ENCODE data around the gene ETV5.
"Not testable (repeated sequence)": the region's sequence is repeated elsewhere in the genome, so short reads cannot be mapped to it uniquely, and the experiment has no call there.

ETV5 gene

GRCh38 chr3:186048119-186048518, 60.8 kb downstream of the ETV5 start:
- peaks cover 18% of the 10 kb centered on the region for H3K36me3 ChIP-seq (ENCODE audit: insufficient read depth, low read length)

GRCh38 chr3:186046838-186047237, 62.1 kb downstream of the ETV5 start:
- H3K4me3 ChIP-seq (ENCODE audit: low read depth, low read length), result no peak overlapping the region
- H3K4me1 ChIP-seq (ENCODE audit: control insufficient read depth, insufficient read depth, low read length, unreplicated experiment), result no peaks in the 10 kb centered on the region
- H3K36me3 ChIP-seq (ENCODE audit: insufficient read depth, low read length), result peaks cover 18% of the 10 kb centered on the region
- H3K27me3 ChIP-seq (ENCODE audit: insufficient read depth, low read length), result no peaks in the 10 kb centered on the region
- H2AFZ ChIP-seq (ENCODE audit: low read length, unreplicated experiment), result no peak overlapping the region
- no peaks in the 10 kb centered on the region for H3K79me2 ChIP-seq (ENCODE audit: control insufficient read depth, insufficient read depth, low read length, unreplicated experiment)
- no peak overlapping the region for H3K27ac ChIP-seq (ENCODE audit: low read depth, low read length)

More at GRCh38 chr3:186048119-186048518, 60.8 kb downstream of the ETV5 start:
- H3K4me1 ChIP-seq (ENCODE audit: control insufficient read depth, insufficient read depth, low read length, unreplicated experiment), result no peaks in the 10 kb centered on the region
- no peak overlapping the region for H2AFZ ChIP-seq (ENCODE audit: low read length, unreplicated experiment)
- no peaks in the 10 kb centered on the region for H3K27me3 ChIP-seq (ENCODE audit: insufficient read depth, low read length)
- no peak overlapping the region for H3K27ac ChIP-seq (ENCODE audit: low read depth, low read length)
- no peaks in the 10 kb centered on the region for H3K79me2 ChIP-seq (ENCODE audit: control insufficient read depth, insufficient read depth, low read length, unreplicated experiment)
- no peak overlapping the region for H3K4me3 ChIP-seq (ENCODE audit: low read depth, low read length)

- H3K4me3 ChIP-seq (ENCODE audit: low read depth, low read length), result no peak overlapping the region
- H2AFZ ChIP-seq (ENCODE audit: low read length, unreplicated experiment), result no peak overlapping the region
- H3K79me2 ChIP-seq (ENCODE audit: control insufficient read depth, insufficient read depth, low read length, unreplicated experiment), result no peaks in the 10 kb centered on the region
- no peak overlapping the region for H3K27ac ChIP-seq (ENCODE audit: low read depth, low read length)
- no peaks in the 10 kb centered on the region for H3K27me3 ChIP-seq (ENCODE audit: insufficient read depth, low read length)
- peaks cover 5% of the 10 kb centered on the region; the same call in 1 of the 2 replicates for H3K36me3 ChIP-seq (ENCODE audit: insufficient read depth, low read length)
- no peaks in the 10 kb centered on the region for H3K4me1 ChIP-seq (ENCODE audit: control insufficient read depth, insufficient read depth, low read length, unreplicated experiment)
Measured at GRCh38 chr3:186044968-186045367, 63.9 kb downstream of the ETV5 start.

- H3K4me3 ChIP-seq (ENCODE audit: low read depth, low read length), result no peak overlapping the region
- no peaks in the 10 kb centered on the region for H3K4me1 ChIP-seq (ENCODE audit: control insufficient read depth, insufficient read depth, low read length, unreplicated experiment)
- peaks cover 5% of the 10 kb centered on the region; the same call in 1 of the 2 replicates for H3K36me3 ChIP-seq (ENCODE audit: insufficient read depth, low read length)
- H2AFZ ChIP-seq (ENCODE audit: low read length, unreplicated experiment), result no peak overlapping the region
- H3K27me3 ChIP-seq (ENCODE audit: insufficient read depth, low read length), result no peaks in the 10 kb centered on the region
- H3K27ac ChIP-seq (ENCODE audit: low read depth, low read length), result no peak overlapping the region
- no peaks in the 10 kb centered on the region for H3K79me2 ChIP-seq (ENCODE audit: control insufficient read depth, insufficient read depth, low read length, unreplicated experiment)
Measured at GRCh38 chr3:186044427-186044826, 64.5 kb downstream of the ETV5 start.

DNA sequence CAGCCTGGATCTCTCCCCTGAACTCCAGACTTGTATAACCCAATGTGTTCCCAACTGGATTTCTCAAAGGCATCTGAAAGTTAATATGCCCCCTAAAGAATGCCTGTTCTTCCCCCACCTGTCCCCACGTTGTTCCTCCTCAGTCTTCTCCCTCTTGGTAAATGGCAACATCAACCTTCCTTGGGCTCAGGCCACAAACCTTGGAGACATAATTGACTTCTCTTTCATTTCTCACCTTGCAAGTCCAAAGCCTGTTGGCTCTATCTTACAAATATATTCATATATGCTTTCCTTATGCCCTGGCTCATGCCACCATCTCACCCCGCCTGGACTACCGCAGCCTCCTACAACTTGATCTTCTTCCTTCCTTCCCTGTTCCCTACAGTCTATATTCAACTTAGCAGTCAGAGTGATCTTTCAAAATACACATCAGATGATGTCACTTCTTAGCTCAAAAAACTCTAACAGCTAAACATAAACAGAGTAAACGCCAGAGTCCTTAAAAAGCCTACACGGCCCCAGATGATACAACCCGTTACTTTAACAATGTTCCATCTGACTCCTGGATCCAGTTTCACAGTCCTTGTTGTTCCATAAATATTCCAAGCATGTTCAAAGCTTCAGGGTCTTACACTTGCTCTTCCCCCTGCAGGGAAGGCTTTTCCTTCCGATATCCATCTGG, 66.2 kb downstream of the ETV5 start:
- H3K27me3 ChIP-seq (ENCODE audit: insufficient read depth, low read length), result no peaks in the 10 kb centered on the region
- no peak overlapping the region for H3K27ac ChIP-seq (ENCODE audit: low read depth, low read length)
- H3K36me3 ChIP-seq (ENCODE audit: insufficient read depth, low read length), result no peaks in the 10 kb centered on the region
- no peak overlapping the region for H3K4me3 ChIP-seq (ENCODE audit: low read depth, low read length)
- no peaks in the 10 kb centered on the region for H3K79me2 ChIP-seq (ENCODE audit: control insufficient read depth, insufficient read depth, low read length, unreplicated experiment)
- no peaks in the 10 kb centered on the region for H3K4me1 ChIP-seq (ENCODE audit: control insufficient read depth, insufficient read depth, low read length, unreplicated experiment)
- H2AFZ ChIP-seq (ENCODE audit: low read length, unreplicated experiment), result no peak overlapping the region

DNA sequence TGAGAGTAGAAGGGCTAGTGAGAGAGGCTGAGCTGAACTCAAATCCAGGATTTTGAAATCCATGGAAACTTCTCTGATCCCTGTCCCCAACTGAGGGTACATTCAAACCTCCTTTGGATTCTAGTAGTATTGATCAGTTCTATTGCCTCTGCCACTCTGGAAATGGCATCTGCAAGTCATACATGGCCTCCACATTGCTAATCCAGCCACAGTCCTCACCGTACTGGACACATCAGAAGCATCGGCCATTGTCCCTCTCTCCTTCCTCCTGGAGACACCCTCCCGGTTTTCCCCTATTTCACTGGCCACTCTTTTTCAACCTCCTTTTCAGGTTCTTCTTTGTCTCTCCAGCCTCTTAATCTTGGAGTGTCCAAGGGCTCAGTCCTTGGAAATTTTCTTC, 66.9 kb downstream of the ETV5 start:
- Histone ChIP-seq H3K4me1 (ENCODE audit: control insufficient read depth, insufficient read depth, low read length, unreplicated experiment) (no peaks in the 10 kb centered on the region), H2AFZ (ENCODE audit: low read length, unreplicated experiment) (no peak overlapping the region)

DNA sequence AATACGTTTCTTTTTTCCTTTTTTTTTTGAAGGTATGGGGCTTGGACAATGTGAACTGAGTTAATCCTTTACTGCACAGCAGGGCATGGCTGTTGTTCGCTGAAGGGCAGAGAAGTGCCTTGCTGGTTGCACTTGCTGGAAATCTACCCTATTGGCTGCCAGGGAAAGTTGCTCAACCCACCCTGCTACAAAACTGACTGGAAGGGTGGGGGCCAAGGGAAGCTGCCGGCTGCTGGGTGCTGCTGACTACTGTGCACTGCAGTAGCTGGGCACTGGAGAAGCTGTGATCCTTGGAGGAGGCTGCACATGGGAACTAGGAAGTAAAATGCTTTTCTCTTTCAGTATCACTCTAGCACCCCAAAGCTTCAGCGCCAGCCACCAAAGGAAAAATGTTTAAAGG, 70.5 kb downstream of the ETV5 start:
- Histone ChIP-seq H3K79me2 (ENCODE audit: control insufficient read depth, insufficient read depth, low read length, unreplicated experiment) (no peaks in the 10 kb centered on the region), H3K4me1 (ENCODE audit: control insufficient read depth, insufficient read depth, low read length, unreplicated experiment) (no peaks in the 10 kb centered on the region), H3K36me3 (ENCODE audit: insufficient read depth, low read length) (no peaks in the 10 kb centered on the region), H3K27ac (ENCODE audit: low read depth, low read length) (no peak overlapping the region), H2AFZ (ENCODE audit: low read length, unreplicated experiment) (no peak overlapping the region), H3K27me3 (ENCODE audit: insufficient read depth, low read length) (no peaks in the 10 kb centered on the region), H3K4me3 (ENCODE audit: low read depth, low read length) (no peak overlapping the region)

More for the DNA sequence above, 66.9 kb downstream of the ETV5 start:
- H3K4me3 ChIP-seq (ENCODE audit: low read depth, low read length), result no peak overlapping the region
- no peaks in the 10 kb centered on the region for H3K79me2 ChIP-seq (ENCODE audit: control insufficient read depth, insufficient read depth, low read length, unreplicated experiment)
- no peak overlapping the region for H3K27ac ChIP-seq (ENCODE audit: low read depth, low read length)
- no peaks in the 10 kb centered on the region for H3K27me3 ChIP-seq (ENCODE audit: insufficient read depth, low read length)
- no peaks in the 10 kb centered on the region for H3K36me3 ChIP-seq (ENCODE audit: insufficient read depth, low read length)

DNA sequence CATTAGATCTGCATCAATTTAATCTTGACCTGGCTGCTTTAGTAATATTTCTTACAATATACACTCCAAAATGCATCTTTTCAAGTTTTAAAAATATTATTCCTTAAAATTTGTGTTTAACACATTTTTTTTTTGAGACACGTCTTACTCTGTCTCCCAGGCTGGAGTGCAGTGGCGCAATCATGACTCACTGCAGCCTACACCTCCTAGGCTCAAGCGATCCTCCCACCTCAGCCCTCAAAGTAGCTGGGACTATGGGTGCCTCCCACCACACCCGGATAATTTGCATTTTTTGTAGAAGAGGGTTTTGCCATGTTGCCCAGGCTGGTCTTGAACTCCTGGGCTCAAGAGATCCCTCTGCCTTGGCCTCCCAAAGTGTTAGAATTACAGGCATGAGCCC, 73.6 kb downstream of the ETV5 start:
- no peak overlapping the region for H2AFZ ChIP-seq (ENCODE audit: low read length, unreplicated experiment)
- no peaks in the 10 kb centered on the region for H3K27me3 ChIP-seq (ENCODE audit: insufficient read depth, low read length)
- H3K27ac ChIP-seq (ENCODE audit: low read depth, low read length), result no peak overlapping the region
- H3K4me3 ChIP-seq (ENCODE audit: low read depth, low read length), result no peak overlapping the region
- no peaks in the 10 kb centered on the region for H3K4me1 ChIP-seq (ENCODE audit: control insufficient read depth, insufficient read depth, low read length, unreplicated experiment)
- H3K79me2 ChIP-seq (ENCODE audit: control insufficient read depth, insufficient read depth, low read length, unreplicated experiment), result no peaks in the 10 kb centered on the region
- H3K36me3 ChIP-seq (ENCODE audit: insufficient read depth, low read length), result no peaks in the 10 kb centered on the region

DNA sequence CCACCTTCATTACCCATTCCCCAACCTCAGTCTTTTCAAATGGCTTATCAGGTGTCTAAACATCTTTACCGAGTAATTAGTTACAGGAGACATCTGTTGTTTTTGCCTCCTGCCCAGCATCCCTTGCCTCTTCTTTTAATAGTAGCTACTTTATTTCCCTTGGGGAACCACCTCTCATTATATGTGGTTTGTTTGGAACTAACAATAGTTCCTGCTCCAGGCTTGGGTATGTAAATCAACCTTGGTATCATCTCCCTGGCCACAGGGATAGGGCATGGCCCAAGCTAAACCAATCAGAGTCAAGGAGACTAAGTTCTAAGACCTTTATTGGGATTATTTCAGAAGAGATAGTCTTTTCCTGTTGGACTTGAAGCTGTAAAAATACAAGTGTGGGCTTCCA, 76.6 kb downstream of the ETV5 start:
- no peak overlapping the region for H2AFZ ChIP-seq (ENCODE audit: low read length, unreplicated experiment)
- H3K79me2 ChIP-seq (ENCODE audit: control insufficient read depth, insufficient read depth, low read length, unreplicated experiment), result no peaks in the 10 kb centered on the region
- no peak overlapping the region for H3K27ac ChIP-seq (ENCODE audit: low read depth, low read length)
- no peaks in the 10 kb centered on the region for H3K4me1 ChIP-seq (ENCODE audit: control insufficient read depth, insufficient read depth, low read length, unreplicated experiment)
- no peaks in the 10 kb centered on the region for H3K27me3 ChIP-seq (ENCODE audit: insufficient read depth, low read length)
- no peak overlapping the region for H3K4me3 ChIP-seq (ENCODE audit: low read depth, low read length)
- H3K36me3 ChIP-seq (ENCODE audit: insufficient read depth, low read length), result no peaks in the 10 kb centered on the region

DNA sequence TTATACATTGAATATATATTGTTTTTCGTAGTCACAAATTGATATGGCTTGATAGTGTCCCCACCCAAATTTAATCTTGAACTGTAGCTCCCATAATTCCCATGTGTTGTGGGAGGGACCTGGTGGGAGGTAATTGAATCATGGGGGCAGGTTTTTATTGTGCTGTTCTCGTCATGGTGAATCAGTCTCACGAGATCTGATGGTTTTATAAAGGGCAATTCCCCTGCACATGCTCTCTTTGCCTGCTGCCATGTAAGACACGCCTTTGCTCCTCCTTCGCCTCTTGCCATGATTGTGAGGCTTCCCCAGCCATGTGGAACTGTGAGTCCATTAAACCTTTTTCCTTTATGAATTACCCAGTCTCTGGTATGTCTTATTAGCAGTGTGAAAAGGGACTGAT, 82.9 kb downstream of the ETV5 start:
- not testable (repeated sequence) for H3K27me3 ChIP-seq (ENCODE audit: insufficient read depth, low read length); H2AFZ ChIP-seq (ENCODE audit: low read length, unreplicated experiment); H3K27ac ChIP-seq (ENCODE audit: low read depth, low read length); H3K36me3 ChIP-seq (ENCODE audit: insufficient read depth, low read length); H3K4me3 ChIP-seq (ENCODE audit: low read depth, low read length); H3K79me2 ChIP-seq (ENCODE audit: control insufficient read depth, insufficient read depth, low read length, unreplicated experiment)
- peaks cover 26% of the 10 kb centered on the region for H3K4me1 ChIP-seq (ENCODE audit: control insufficient read depth, insufficient read depth, low read length, unreplicated experiment)

DNA sequence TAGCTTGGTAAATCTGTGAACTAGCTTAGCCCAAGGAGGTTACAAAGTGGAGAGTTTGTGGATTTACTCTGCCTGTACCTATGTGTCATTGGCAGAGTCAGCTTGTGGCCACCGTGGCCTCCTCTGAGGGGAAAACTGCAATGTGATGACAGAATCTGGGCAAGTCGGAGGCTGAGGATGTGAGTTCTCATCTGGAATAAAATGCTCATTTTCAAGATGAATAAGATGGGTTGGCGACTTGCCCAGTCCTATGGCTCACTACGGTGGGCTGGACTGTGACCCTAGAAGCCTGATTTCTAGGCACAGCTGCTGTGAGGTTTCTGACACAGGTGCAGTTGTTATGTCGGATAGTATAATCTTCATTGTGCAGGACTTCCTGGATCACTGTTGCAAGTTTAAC, 83.7 kb downstream of the ETV5 start:
- peaks cover 26% of the 10 kb centered on the region for H3K4me1 ChIP-seq (ENCODE audit: control insufficient read depth, insufficient read depth, low read length, unreplicated experiment)
- no peak overlapping the region for H3K4me3 ChIP-seq (ENCODE audit: low read depth, low read length)
- H2AFZ ChIP-seq (ENCODE audit: low read length, unreplicated experiment), result no peak overlapping the region
- H3K36me3 ChIP-seq (ENCODE audit: insufficient read depth, low read length), result no peaks in the 10 kb centered on the region
- no peaks in the 10 kb centered on the region for H3K27me3 ChIP-seq (ENCODE audit: insufficient read depth, low read length)
- no peak overlapping the region for H3K27ac ChIP-seq (ENCODE audit: low read depth, low read length)
- no peaks in the 10 kb centered on the region for H3K79me2 ChIP-seq (ENCODE audit: control insufficient read depth, insufficient read depth, low read length, unreplicated experiment)

Data from ACC112 (cell line).